Left hindlimb (tissue), 1 donor: ENCODE results near the gene FYN.
"Not testable (repeated sequence)": the region's sequence is repeated elsewhere in the genome, so short reads cannot be mapped to it uniquely, and the experiment has no call there.

ENCODE experiments used
- DNase-seq: peaks from one replicate; pipeline ENCODE4 v3.0.0-alpha.2; 2018

Gene FYN

GRCh38 chr6:111700135-111700690 is 173.0 kb downstream of the FYN start:
- peak; percentile 52 for DNase-seq

GRCh38 chr6:111699123-111699522 is 174.1 kb downstream of the FYN start:
- no peak for DNase-seq

GRCh38 chr6:111696814-111697213 is 176.4 kb downstream of the FYN start:
- DNase-seq = no peak

- DNase-seq = peak; percentile 55
These were observed 180.7 kb downstream of the FYN start for GRCh38 chr6:111692327-111693164.

GRCh38 chr6:111691345-111692225 is 181.7 kb downstream of the FYN start:
- peak; percentile 74 for DNase-seq

- no peak for DNase-seq
These were observed 183.3 kb downstream of the FYN start for GRCh38 chr6:111689946-111690345.

- DNase-seq = no peak
These were observed 183.8 kb downstream of the FYN start for GRCh38 chr6:111689419-111689818.

GRCh38 chr6:111688331-111688730 is 184.9 kb downstream of the FYN start:
- no peak for DNase-seq

- DNase-seq = no peak
These were observed 185.6 kb downstream of the FYN start for GRCh38 chr6:111687652-111688051.

GRCh38 chr6:111686932-111687266 is 186.4 kb downstream of the FYN start:
- DNase-seq = no peak

- DNase-seq = no peak
These were observed 186.9 kb downstream of the FYN start for GRCh38 chr6:111686249-111686931.

- no peak for DNase-seq
These were observed 187.7 kb downstream of the FYN start for GRCh38 chr6:111685526-111685925.

- DNase-seq = no peak
These were observed 188.2 kb downstream of the FYN start for GRCh38 chr6:111685058-111685457.

- DNase-seq = no peak
These were observed 189.4 kb downstream of the FYN start for GRCh38 chr6:111683749-111684267.

GRCh38 chr6:111683157-111683556 is 190.1 kb downstream of the FYN start:
- DNase-seq = no peak

- no peak for DNase-seq
These were observed 191.4 kb downstream of the FYN start for GRCh38 chr6:111681860-111682259.

- DNase-seq = not testable (repeated sequence)
These were observed 192.2 kb downstream of the FYN start for GRCh38 chr6:111680811-111681609.

GRCh38 chr6:111680015-111680712 is 193.1 kb downstream of the FYN start:
- no peak for DNase-seq

- no peak for DNase-seq
These were observed 194.0 kb downstream of the FYN start for GRCh38 chr6:111679126-111679858.

GRCh38 chr6:111677249-111677990 is 195.8 kb downstream of the FYN start:
- no peak for DNase-seq
